K562 (cell line): Measurements from ENCODE around the gene RER1. TPM values are rescaled to one million over a fixed set of nuclear protein-coding genes. Genes with fewer than 3 reads are reported as not detected.

Experiments
- ATAC-seq: fragments of 200-7000 bp; cut with Tn5 transposase; 3 replicates; pipeline ENCODE4 v1.9.1; 2020; ENCODE audit warnings: moderate library complexity
- BruUV-seq: library from RNA; stranded (reverse); fragments of 400-500 nt; replicated peaks from 2 replicates; lab custom pipeline; 2021; lab: Mats Ljungman, UMichigan
- CTCF ChIA-PET: fragments of 300-600 bp; formaldehyde crosslinking; extraction: SDS; loops from one replicate; lab custom pipeline; 2021; ENCODE audit warnings: low intra/inter-chr PET ratio; lab: Yijun Ruan, JAX
- POLR2A ChIA-PET: fragments of 300-600, 350-650 bp; sonication (Branson Sonifier 250); formaldehyde crosslinking; extraction: SDS; loops from one replicate; lab custom pipeline; 2021; ENCODE audit warnings: antibody characterized with exemption, inconsistent platforms; lab: Yijun Ruan, JAX
- DNase-seq, 4 experiments: peaks; one replicate each; pipeline versions ENCODE4 v3.0.0 to v3.0.0-alpha.2; 2011 to 2018; ENCODE audit warnings: low spot score in 3 of 4, mixed read lengths in 3 of 4; ENCODE audit errors: extremely low read depth in 1 of 4
- FAIRE-seq: peaks from 2 replicates; lab custom pipeline; 2011; peaks lifted over from hg19 to GRCh38; lab: Jason Lieb, UNC
- H2AFZ ChIP-seq: 2 replicates; pipeline ENCODE4 v1.6.0; 2011; ENCODE audit warnings: low read depth, low read length, control low read depth, inconsistent platforms
- H3K27ac ChIP-seq: fragments of 200-600 bp; 3 replicates; pipeline ENCODE4 v1.8.0; 2011; ENCODE audit warnings: low read depth, mild to moderate bottlenecking, control low read depth, inconsistent platforms, low read length, moderate library complexity, mixed read lengths; ENCODE audit errors: extremely low read depth
- H3K27me3 ChIP-seq, 2 experiments: fragments of 300-600 bp in 1 of 2; 2 replicates in 1 of 2; 3 replicates in 1 of 2; pipeline versions ENCODE4 v1.6.0 to v1.8.0; 2011; ENCODE audit warnings: inconsistent platforms in 2 of 2, low read length in 2 of 2, mild to moderate bottlenecking in 1 of 2, mixed read lengths in 1 of 2, moderate library complexity in 1 of 2; ENCODE audit not compliant: control insufficient read depth in 2 of 2, insufficient read depth in 2 of 2
- H3K36me3 ChIP-seq: fragments of 300-600 bp; 3 replicates; pipeline ENCODE4 v1.8.0; 2011; ENCODE audit warnings: mild to moderate bottlenecking, low read length, inconsistent platforms; ENCODE audit not compliant: control insufficient read depth, insufficient read depth
- H3K4me1 ChIP-seq, 2 experiments: fragments of 200-600 bp in 1 of 2; replicated peaks in 1 of 2; 2 replicates in 1 of 2; 3 replicates in 1 of 2; pipeline versions ENCODE4 v1.5.1 to v1.8.0; 2011; ENCODE audit warnings: inconsistent platforms in 2 of 2, low read length in 2 of 2, mild to moderate bottlenecking in 1 of 2, mixed read lengths in 1 of 2, moderate library complexity in 1 of 2; ENCODE audit not compliant: control insufficient read depth in 2 of 2, insufficient read depth in 2 of 2
- H3K4me2 ChIP-seq: 2 replicates; pipeline ENCODE4 v1.6.1; 2011; ENCODE audit warnings: low read length, control low read depth, inconsistent platforms, mixed read lengths; ENCODE audit not compliant: insufficient read depth
- H3K4me3 ChIP-seq: fragments of 200-600 bp; sonication (generic), shearing (Covaris generic); 2 replicates; pipeline ENCODE4 v1.5.1; 2016; ENCODE audit warnings: control low read depth, inconsistent platforms
- H3K79me2 ChIP-seq: fragments of 200-600 bp; 3 replicates; pipeline ENCODE4 v1.8.0; 2011; ENCODE audit warnings: low read length, inconsistent platforms; ENCODE audit not compliant: control insufficient read depth, insufficient read depth
- H3K9ac ChIP-seq, 2 experiments: 2 replicates each; pipeline versions ENCODE4 v1.6.0 to v1.6.1; 2011; ENCODE audit warnings: low read depth in 2 of 2, low read length in 2 of 2, control low read depth in 1 of 2, inconsistent platforms in 1 of 2, mild to moderate bottlenecking in 1 of 2, mixed read lengths in 1 of 2; ENCODE audit not compliant: insufficient read depth in 1 of 2
- H3K9me1 ChIP-seq: one replicate; pipeline ENCODE4 v1.6.0; 2011; ENCODE audit warnings: inconsistent platforms, mild to moderate bottlenecking, low read length, moderate library complexity; ENCODE audit not compliant: control insufficient read depth, insufficient read depth
- H3K9me3 ChIP-seq: replicated peaks from 2 replicates; pipeline ENCODE4 v1.5.1; 2011; ENCODE audit warnings: low read depth, low read length, inconsistent platforms; ENCODE audit not compliant: control insufficient read depth, insufficient read depth
- H4K20me1 ChIP-seq: replicated peaks from 2 replicates; pipeline ENCODE4 v1.6.1; 2011; ENCODE audit warnings: low read length, inconsistent platforms, mixed read lengths; ENCODE audit not compliant: control insufficient read depth, insufficient read depth
- BHLHE40 ChIP-seq: IDR thresholded peaks from 2 replicates; pipeline ENCODE4 v1.6.1; 2011; ENCODE audit warnings: low read length, improper control_type of control experiment
- GABPA ChIP-seq: fragments of 200-800 bp; sonication (Bioruptor generic); conservative IDR thresholded peaks from 2 replicates; pipeline ENCODE4 v1.6.1; 2016; ENCODE audit warnings: low read depth, missing genetic modification characterization, missing compliant biosample characterization
- MBD2 ChIP-seq: sonication (generic); IDR thresholded peaks from 2 replicates; pipeline ENCODE4 v1.6.1; 2016; ENCODE audit warnings: low read depth, borderline replicate concordance
- MTA3 ChIP-seq: fragments of 450-650 bp; formaldehyde crosslinking; IDR thresholded peaks from 2 replicates; pipeline ENCODE4 v1.6.1; 2017; ENCODE audit warnings: mild to moderate bottlenecking, borderline replicate concordance
- MXI1 ChIP-seq: IDR thresholded peaks from 2 replicates; pipeline ENCODE4 v1.6.1; 2011; ENCODE audit warnings: low read depth, mild to moderate bottlenecking, improper control_type of control experiment, low read length
- POLR2AphosphoS2 ChIP-seq: IDR thresholded peaks from 2 replicates; pipeline ENCODE4 v1.6.1; 2012; ENCODE audit warnings: low read length, improper control_type of control experiment
- POLR2AphosphoS5 ChIP-seq: IDR thresholded peaks from 2 replicates; pipeline ENCODE4 v1.6.1; 2011; ENCODE audit warnings: mild to moderate bottlenecking, low read depth, low read length, moderate library complexity; ENCODE audit not compliant: control insufficient read depth, insufficient read depth
- POLR2B ChIP-seq: fragments of 450-650 bp; IDR thresholded peaks from 2 replicates; pipeline ENCODE4 v1.6.1; 2018; ENCODE audit warnings: low read depth; ENCODE audit not compliant: partially characterized antibody
- POLR2G ChIP-seq: fragments of 200-400 bp; formaldehyde crosslinking; IDR thresholded peaks from 2 replicates; pipeline ENCODE4 v1.6.1; 2017; ENCODE audit warnings: low read depth, mild to moderate bottlenecking, antibody characterized with exemption, low read length, moderate library complexity
- RB1 ChIP-seq: fragments of 450-650 bp; IDR thresholded peaks from 2 replicates; pipeline ENCODE4 v1.6.1; 2017; ENCODE audit warnings: low read depth, mild to moderate bottlenecking
- SMAD4 ChIP-seq: fragments of 250-450 bp; sonication (Bioruptor Pico); conservative IDR thresholded peaks from 2 replicates; pipeline ENCODE4 v1.8.0; 2021; ENCODE audit warnings: inconsistent platforms, mild to moderate bottlenecking, moderate library complexity
- ZNF232 ChIP-seq: sonication (generic); formaldehyde crosslinking; IDR thresholded peaks from 2 replicates; pipeline ENCODE4 v1.8.0; 2022; ENCODE audit warnings: mild to moderate bottlenecking, missing genetic modification reagents
- ZNF507 ChIP-seq: conservative IDR thresholded peaks from 2 replicates; pipeline ENCODE4 v1.6.1; 2017; ENCODE audit warnings: missing genetic modification characterization, missing compliant biosample characterization
- ZNF518B ChIP-seq: fragments of 250-450 bp; sonication (Bioruptor Pico); IDR thresholded peaks from 2 replicates; pipeline ENCODE4 v1.5.0; 2021; ENCODE audit warnings: mild to moderate bottlenecking, moderate library complexity
- ZNF589 ChIP-seq: fragments of 200-800 bp; sonication (Bioruptor generic); IDR thresholded peaks from 2 replicates; pipeline ENCODE4 v1.6.1; 2016; ENCODE audit warnings: low read depth, missing genetic modification characterization, missing compliant biosample characterization
- ZNF740 ChIP-seq, 3 experiments: fragments of 200-800 bp in 1 of 3; sonication (Bioruptor generic) in 1 of 3; sonication (generic) in 1 of 3; formaldehyde crosslinking in 1 of 3; IDR thresholded peaks; 2 replicates each; pipeline versions ENCODE4 v1.6.1 to v1.8.0; 2016 to 2022; ENCODE audit warnings: mild to moderate bottlenecking in 2 of 3, missing compliant biosample characterization in 2 of 3, missing genetic modification characterization in 2 of 3, missing genetic modification reagents in 1 of 3
- WGBS: fragments of 100-300 bp; shearing (Covaris generic); methylation state at CpG from one replicate; pipeline ENCODE4 v1.1.6; 2016; ENCODE audit warnings: low coverage, mixed read lengths; ENCODE audit not compliant: insufficient coverage; ENCODE audit errors: missing lambda C conversion rate; 5-methylcytosine and 5-hydroxymethylcytosine counted together
- in situ Hi-C: fragments of 300-500 bp; cut with MboI; formaldehyde crosslinking; loops from 4 replicates; pipeline ENCODE4 v1.15.0; 2018; ENCODE audit warnings: inconsistent platforms, mixed read lengths
- intact Hi-C: fragments of 100-400 bp; cut with micrococcal nuclease; formaldehyde crosslinking; loops from 2 replicates; pipeline ENCODE4 v1.14.2; 2022
- polyA plus RNA-seq, 8 experiments: library from polyadenylated mRNA; depleted of rRNA in 4 of 8; stranded (reverse) in 5 of 8; unstranded in 3 of 8; fragments of >200 nt; fragmentation: Nextera tagmentation in 2 of 8; fragmentation: Illumina TruSeq in 1 of 8; extraction: Ambion mirVana in 2 of 8; extraction: Trizol in 1 of 8; gene quantifications; 2 replicates each; pipeline versions ENCODE4 v1.2.1 to v1.2.3, GENCODE V29; 2011 to 2014; ENCODE audit warnings: inconsistent platforms in 1 of 8, missing spikeins in 1 of 8
- total RNA-seq, 7 experiments: library from RNA; depleted of rRNA in 6 of 7; stranded (reverse); fragments of >200 nt in 6 of 7; fragmentation: Illumina TruSeq in 2 of 7; extraction: Trizol in 2 of 7; gene quantifications; 2 replicates each; pipeline versions ENCODE4 v1.2.1 to v1.2.3, GENCODE V29; 2011 to 2021; ENCODE audit warnings: low replicate concordance in 1 of 7

Gene RER1
- total and polyA plus RNA-seq, 9 of the 15 experiments (the other 6 are each of a cell fraction or from before 2014, with no cell fraction given) = 19.6 to 354 (median 183) TPM

- DNase-seq (peak; percentile 53 to 86 (median 82)), FAIRE-seq (no peak), ATAC-seq (peak; percentile 72)
- in situ Hi-C loops = loop anchor here (5.0 to 10.0 kb wide), 2 partner anchors 124 to 222 kb away; partner anchors contain the start of gene MMEL1
- 3% methylated on average over 45 of the region's 66 CpGs for WGBS
- ChIA-PET POLR2A (interaction anchor here (0.6 to 1.9 kb wide), 8 partner anchors 9 to 220 kb away, joined by 3 to 7 read pairs (median 3); partner anchors contain the start of gene TNFRSF14), CTCF (interaction anchor here (0.8 to 4.1 kb wide), 2 partner anchors 135 to 237 kb away, joined by 3 to 36 read pairs; no protein-coding TSS in a partner anchor)
- Histone ChIP-seq H4K20me1 (peaks cover 8% of the 10 kb centered on the region; the same call in 1 of the 2 replicates), H3K36me3 (peaks cover 15% of the 10 kb centered on the region; the same call in 2 of the 3 replicates), H3K9ac (peak overlapping the region; percentile 92 to 96), H3K4me2 (peak overlapping the region; percentile 97), H2AFZ (peak overlapping the region; percentile 97), H3K9me1 (no peaks in the 10 kb centered on the region), H3K9me3 (no peaks in the 10 kb centered on the region), H3K4me3 (peak overlapping the region; percentile 100), H3K4me1 (peaks cover 15 to 85% of the 10 kb centered on the region in 2 experiments), H3K27ac (peak overlapping the region; percentile 85), H3K79me2 (peaks cover 21% of the 10 kb centered on the region; the same call in 2 of the 3 replicates), H3K27me3 (no peaks in the 10 kb centered on the region; a peak in 2 of 5 replicates)
- TSS peak; percentile 88 for BruUV-seq
- intact Hi-C loops = loop anchor here (2.0 to 10.0 kb wide), 3 partner anchors 22 to 1012 kb away; partner anchors contain the start of genes MORN1 and RER1
- peak; percentile 61; the same call in 1 of the 2 replicates for TF ChIP-seq GABPA (tag)
- peak; percentile 77 for TF ChIP-seq POLR2G
- no peak for TF ChIP-seq MXI1
- TF ChIP-seq POLR2AphosphoS2 = no peak
- 0 out of 2 replicates have a peak, but pooled peaks have one; percentile 22 for TF ChIP-seq ZNF232 (CRISPR knock-in tag)
- peak; percentile 26; the same call in 1 of the 2 replicates for TF ChIP-seq ZNF740 (CRISPR knock-in tag; IDR thresholded peaks at IDR 0.05)
- TF ChIP-seq ZNF740 (tag; IDR thresholded peaks at IDR 0.05) = no peak
- no peak for TF ChIP-seq POLR2AphosphoS5
- TF ChIP-seq SMAD4 (CRISPR knock-in tag) = peak; percentile 50; the same call in 1 of the 2 replicates
- peak; percentile 64 for TF ChIP-seq POLR2B
- peak; percentile 48; the same call in 1 of the 2 replicates for TF ChIP-seq MTA3
- TF ChIP-seq ZNF518B (CRISPR knock-in tag) = no peak
- TF ChIP-seq ZNF507 = no peak
- TF ChIP-seq MBD2 = 0 out of 2 replicates have a peak, but pooled peaks have one; percentile 35
- 0 out of 2 replicates have a peak, but pooled peaks have one; percentile 1 for TF ChIP-seq BHLHE40
- 0 out of 2 replicates have a peak, but pooled peaks have one; percentile 56 for TF ChIP-seq ZNF589
- peak; percentile 89 for TF ChIP-seq RB1
Measured at GRCh38 chr1:2412773-2413494, 21.3 kb downstream of the RER1 start.
